Cerebellar cortex (tissue), 1 donor: ENCODE measurements around the gene SPPL2B.
"Not testable (repeated sequence)": the region's sequence is repeated elsewhere in the genome, so short reads cannot be mapped to it uniquely, and the experiment has no call there.

Experiments used
- DNase-seq: peaks from one replicate; pipeline ENCODE4 v3.0.0-alpha.2; 2015; ENCODE audit warnings: low spot score

The SPPL2B gene

GRCh38 chr19:2328401-2329148, at the start of gene SPPL2B, which contains the start of gene LSM7:
SPPL2B (plus strand) TSS chr19:2328684; CDS start chr19:2328710, 26 bp downstream.
LSM7 (minus strand) TSS chr19:2328586; CDS start chr19:2328566, 20 bp downstream.
- DNase-seq = peak; percentile 81

- DNase-seq = no peak
Observed at GRCh38 chr19:2280633-2281264, 47.7 kb upstream of the SPPL2B start.

- DNase-seq = not testable (repeated sequence)
Observed at GRCh38 chr19:2281265-2282061, 47.0 kb upstream of the SPPL2B start.

GRCh38 chr19:2282062-2282861, 46.2 kb upstream of the SPPL2B start, which contains the start of gene PEAK3:
PEAK3 (minus strand) TSS chr19:2282175; CDS start chr19:2280931, 1,244 bp downstream.
- DNase-seq = no peak

GRCh38 chr19:2282862-2283237, 45.6 kb upstream of the SPPL2B start:
- no peak for DNase-seq

GRCh38 chr19:2283835-2284507, 44.5 kb upstream of the SPPL2B start:
- no peak for DNase-seq

GRCh38 chr19:2286402-2287140, 41.9 kb upstream of the SPPL2B start:
- no peak for DNase-seq

GRCh38 chr19:2287585-2288337, 40.7 kb upstream of the SPPL2B start:
- no peak for DNase-seq

- DNase-seq = no peak
Observed at GRCh38 chr19:2288338-2288817, 40.1 kb upstream of the SPPL2B start.

- no peak for DNase-seq
Observed at GRCh38 chr19:2288818-2289713, 39.4 kb upstream of the SPPL2B start.

GRCh38 chr19:2289714-2290435, 38.6 kb upstream of the SPPL2B start:
- DNase-seq = no peak

GRCh38 chr19:2290441-2291184, 37.9 kb upstream of the SPPL2B start:
- DNase-seq = no peak

- DNase-seq = no peak
Observed at GRCh38 chr19:2291185-2291751, 37.2 kb upstream of the SPPL2B start.

- peak; percentile 47 for DNase-seq
Observed at GRCh38 chr19:2294687-2295335, 33.7 kb upstream of the SPPL2B start.

GRCh38 chr19:2296141-2296540, 32.3 kb upstream of the SPPL2B start:
- no peak for DNase-seq

- no peak for DNase-seq
Observed at GRCh38 chr19:2300533-2300932, 28.0 kb upstream of the SPPL2B start.
